GM21526 (cell line): ENCODE data around the gene MDH2.
"Not testable (repeated sequence)": the region's sequence is repeated elsewhere in the genome, so short reads cannot be mapped to it uniquely, and the experiment has no call there.

Experiments
- ATAC-seq: cut with Tn5 transposase; IDR thresholded peaks from one replicate; pipeline ENCODE4 v1.9.1; 2021; ENCODE audit warnings: moderate library complexity; ENCODE audit not compliant: unreplicated experiment, low FRiP score

MDH2 gene

GRCh38 chr7:76106893-76107292 lies 59.0 kb downstream of the MDH2 start:
- no peak for ATAC-seq

- no peak for ATAC-seq
Measured at GRCh38 chr7:76108540-76109233, 60.8 kb downstream of the MDH2 start.

GRCh38 chr7:76113042-76113630 lies 65.2 kb downstream of the MDH2 start:
- ATAC-seq, result not testable (repeated sequence)

GRCh38 chr7:76114742-76115141 lies 66.8 kb downstream of the MDH2 start:
- ATAC-seq, result not testable (repeated sequence)
